Measurements from ENCODE around the gene SAMSN1. TPM values are rescaled to one million over a fixed set of nuclear protein-coding genes. Genes with fewer than 3 reads are reported as not detected.

Gene SAMSN1
- total and polyA plus RNA-seq, 12 donors = 1.4 to 15.3 (median 7.1) TPM

GRCh38 chr21:14528815-14529214 is 17.3 kb downstream of the SAMSN1 start:
- peaks cover 0 to 3% of the 10 kb centered on the region in 2 donors for H3K4me1 ChIP-seq (replicated peaks in 1 of 2)
- DNase-seq = no peak

GRCh38 chr21:14527696-14528652 is 18.1 kb downstream of the SAMSN1 start:
- Histone ChIP-seq H3K9me3 (replicated peaks in 1 of 3) (no peaks in the 10 kb centered on the region), H3K4me1 (replicated peaks in 1 of 2) (no peaks in the 10 kb centered on the region), H3K4me3 (no peak overlapping the region), H3K36me3 (replicated peaks in 1 of 2) (no peaks in the 10 kb centered on the region), H3K27ac (peak overlapping the region in 2 of 5 donors; percentile 22 to 69), H3K27me3 (no peaks in the 10 kb centered on the region)
- TF ChIP-seq, protein P1, sequence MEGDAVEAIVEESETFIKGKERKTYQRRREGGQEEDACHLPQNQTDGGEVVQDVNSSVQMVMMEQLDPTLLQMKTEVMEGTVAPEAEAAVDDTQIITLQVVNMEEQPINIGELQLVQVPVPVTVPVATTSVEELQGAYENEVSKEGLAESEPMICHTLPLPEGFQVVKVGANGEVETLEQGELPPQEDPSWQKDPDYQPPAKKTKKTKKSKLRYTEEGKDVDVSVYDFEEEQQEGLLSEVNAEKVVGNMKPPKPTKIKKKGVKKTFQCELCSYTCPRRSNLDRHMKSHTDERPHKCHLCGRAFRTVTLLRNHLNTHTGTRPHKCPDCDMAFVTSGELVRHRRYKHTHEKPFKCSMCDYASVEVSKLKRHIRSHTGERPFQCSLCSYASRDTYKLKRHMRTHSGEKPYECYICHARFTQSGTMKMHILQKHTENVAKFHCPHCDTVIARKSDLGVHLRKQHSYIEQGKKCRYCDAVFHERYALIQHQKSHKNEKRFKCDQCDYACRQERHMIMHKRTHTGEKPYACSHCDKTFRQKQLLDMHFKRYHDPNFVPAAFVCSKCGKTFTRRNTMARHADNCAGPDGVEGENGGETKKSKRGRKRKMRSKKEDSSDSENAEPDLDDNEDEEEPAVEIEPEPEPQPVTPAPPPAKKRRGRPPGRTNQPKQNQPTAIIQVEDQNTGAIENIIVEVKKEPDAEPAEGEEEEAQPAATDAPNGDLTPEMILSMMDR (IDR thresholded peaks at IDR 0.05) = no peak
- no peak for TF ChIP-seq POLR2A (IDR thresholded peaks at IDR 0.05)
- 67 to 71% (median 69%) methylated on average over 2 of the region's 2 CpGs for WGBS, 4 donors
- intact Hi-C loops (cut with DNase I) = no loop called here
- DNase-seq = no peak

More at GRCh38 chr21:14528815-14529214, 17.3 kb downstream of the SAMSN1 start:
- no peaks in the 10 kb centered on the region for H3K36me3 ChIP-seq (replicated peaks in 1 of 2)
- 69 to 86% (median 75%) methylated on average over 4 of the region's 4 CpGs for WGBS, 4 donors
- no peaks in the 10 kb centered on the region for H3K9me3 ChIP-seq (replicated peaks in 1 of 3)
- H3K27me3 ChIP-seq = no peaks in the 10 kb centered on the region
- intact Hi-C loops (cut with DNase I) = no loop called here
- peak overlapping the region in 1 of 5 donors; percentile 69 for H3K27ac ChIP-seq
- H3K4me3 ChIP-seq = no peak overlapping the region
- TF ChIP-seq POLR2A (IDR thresholded peaks at IDR 0.05) = no peak
- TF ChIP-seq, protein P1 (IDR thresholded peaks at IDR 0.05) = no peak

DNA sequence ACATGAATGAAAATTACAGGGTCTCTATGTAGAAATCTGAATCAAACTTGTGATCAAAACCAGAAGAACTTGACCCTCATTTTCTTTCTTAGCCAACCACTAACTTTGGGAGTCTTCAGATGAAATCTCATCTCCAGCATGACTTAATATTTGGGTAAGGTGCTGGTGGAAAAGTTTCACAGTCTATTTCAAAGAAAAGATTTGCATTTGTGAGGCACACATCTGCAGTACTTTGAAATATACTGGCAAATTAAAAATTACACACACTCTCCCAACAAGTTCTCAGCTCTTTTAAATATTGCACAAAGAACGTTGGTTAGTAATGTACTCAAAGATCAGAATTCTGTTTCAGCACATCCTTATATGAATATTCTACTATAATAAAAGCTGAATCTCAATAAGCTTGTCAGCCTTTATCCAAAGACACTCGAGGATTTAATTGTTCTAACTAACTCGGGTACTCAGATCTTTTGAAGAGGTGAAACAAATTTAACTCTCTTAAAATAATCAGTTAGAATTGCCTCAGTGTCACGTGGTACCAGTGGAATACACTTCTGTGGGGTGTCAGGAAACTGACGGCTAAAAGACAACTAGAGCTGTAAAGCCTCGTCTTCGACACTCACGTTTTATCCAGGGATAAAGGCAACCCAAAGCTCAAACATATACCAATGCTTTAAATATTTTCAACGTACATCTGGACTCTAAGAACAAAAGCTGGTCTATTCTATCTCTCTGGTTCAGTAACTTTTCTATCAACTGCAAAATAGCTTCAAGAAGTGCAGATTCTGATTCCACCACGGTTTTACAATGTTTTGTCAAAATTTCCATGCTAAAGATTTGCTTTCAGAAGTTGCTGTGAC is 19.0 kb downstream of the SAMSN1 start:
- DNase-seq = no peak
- TF ChIP-seq POLR2A (IDR thresholded peaks at IDR 0.05) = no peak
- TF ChIP-seq, protein P1 (IDR thresholded peaks at IDR 0.05) = no peak
- peak overlapping the region in 2 of 5 donors; percentile 22 to 63 for H3K27ac ChIP-seq
- H3K36me3 ChIP-seq (replicated peaks in 1 of 2) = no peaks in the 10 kb centered on the region
- intact Hi-C loops (cut with DNase I) = no loop called here
- H3K4me3 ChIP-seq = no peak overlapping the region
- 60 to 66% (median 62%) methylated on average over 10 of the region's 10 CpGs for WGBS, 4 donors
- no peaks in the 10 kb centered on the region for H3K27me3 ChIP-seq
- H3K9me3 ChIP-seq (replicated peaks in 1 of 3) = no peaks in the 10 kb centered on the region
- H3K4me1 ChIP-seq (replicated peaks in 1 of 2) = no peaks in the 10 kb centered on the region

- TF ChIP-seq POLR2A (IDR thresholded peaks at IDR 0.05) = no peak
- intact Hi-C loops (cut with DNase I) = no loop called here
- H3K27ac ChIP-seq = no peak overlapping the region
- no peaks in the 10 kb centered on the region for H3K4me1 ChIP-seq (replicated peaks in 1 of 2)
- no peak overlapping the region for H3K4me3 ChIP-seq
- no peaks in the 10 kb centered on the region for H3K36me3 ChIP-seq (replicated peaks in 1 of 2)
- no peak for DNase-seq
- no peaks in the 10 kb centered on the region for H3K9me3 ChIP-seq (replicated peaks in 1 of 3)
- no peaks in the 10 kb centered on the region for H3K27me3 ChIP-seq
- WGBS, 4 donors = 1 to 33% (median 15%) methylated on average over 3 of the region's 3 CpGs
Observed at GRCh38 chr21:14526199-14526598, 19.9 kb downstream of the SAMSN1 start.

Measured in adrenal gland (tissue), 12 donors.